GM19328 (cell line): ENCODE data around the gene REC8.
A peak's percentile ranks its signal among the peaks of the same experiment; 100 is the strongest.
"Not testable (repeated sequence)": the region's sequence is repeated elsewhere in the genome, so short reads cannot be mapped to it uniquely, and the experiment has no call there.

Source experiments
- ATAC-seq: cut with Tn5 transposase; IDR thresholded peaks from one replicate; pipeline ENCODE4 v1.9.1; 2021; ENCODE audit warnings: mild to moderate bottlenecking, moderate library complexity; ENCODE audit not compliant: unreplicated experiment

Gene REC8

DNA sequence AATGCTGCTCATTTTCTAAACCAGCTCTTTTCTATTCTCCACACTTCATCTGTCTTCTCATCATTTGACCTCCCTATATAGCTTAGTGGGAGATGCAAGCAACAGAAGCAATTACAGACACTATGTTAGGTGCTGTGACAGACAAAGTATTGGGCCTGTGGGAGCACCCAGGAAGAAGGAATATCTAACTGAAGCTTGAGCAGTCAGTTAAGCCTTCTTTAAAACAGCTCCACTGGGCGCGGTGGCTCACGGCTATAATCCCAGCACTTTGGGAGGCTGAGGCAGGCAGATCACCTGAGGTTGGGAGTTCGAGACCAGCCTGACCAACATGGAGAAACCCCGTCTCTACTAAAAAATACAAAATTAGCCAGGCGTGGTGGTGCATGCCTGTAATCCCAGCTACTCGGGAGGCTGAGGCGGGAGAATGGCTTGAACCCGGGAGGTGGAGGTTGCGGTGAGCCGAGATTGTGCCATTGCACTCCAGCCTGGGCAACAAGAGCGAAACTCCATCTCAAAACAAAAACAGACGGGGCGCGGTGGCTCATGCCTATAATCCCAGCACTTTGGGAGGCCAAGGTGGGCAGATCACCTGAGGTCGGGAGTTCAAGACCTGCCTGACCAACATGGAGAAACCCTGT lies 31.5 kb downstream of the REC8 start:
- ATAC-seq: not testable (repeated sequence)

DNA sequence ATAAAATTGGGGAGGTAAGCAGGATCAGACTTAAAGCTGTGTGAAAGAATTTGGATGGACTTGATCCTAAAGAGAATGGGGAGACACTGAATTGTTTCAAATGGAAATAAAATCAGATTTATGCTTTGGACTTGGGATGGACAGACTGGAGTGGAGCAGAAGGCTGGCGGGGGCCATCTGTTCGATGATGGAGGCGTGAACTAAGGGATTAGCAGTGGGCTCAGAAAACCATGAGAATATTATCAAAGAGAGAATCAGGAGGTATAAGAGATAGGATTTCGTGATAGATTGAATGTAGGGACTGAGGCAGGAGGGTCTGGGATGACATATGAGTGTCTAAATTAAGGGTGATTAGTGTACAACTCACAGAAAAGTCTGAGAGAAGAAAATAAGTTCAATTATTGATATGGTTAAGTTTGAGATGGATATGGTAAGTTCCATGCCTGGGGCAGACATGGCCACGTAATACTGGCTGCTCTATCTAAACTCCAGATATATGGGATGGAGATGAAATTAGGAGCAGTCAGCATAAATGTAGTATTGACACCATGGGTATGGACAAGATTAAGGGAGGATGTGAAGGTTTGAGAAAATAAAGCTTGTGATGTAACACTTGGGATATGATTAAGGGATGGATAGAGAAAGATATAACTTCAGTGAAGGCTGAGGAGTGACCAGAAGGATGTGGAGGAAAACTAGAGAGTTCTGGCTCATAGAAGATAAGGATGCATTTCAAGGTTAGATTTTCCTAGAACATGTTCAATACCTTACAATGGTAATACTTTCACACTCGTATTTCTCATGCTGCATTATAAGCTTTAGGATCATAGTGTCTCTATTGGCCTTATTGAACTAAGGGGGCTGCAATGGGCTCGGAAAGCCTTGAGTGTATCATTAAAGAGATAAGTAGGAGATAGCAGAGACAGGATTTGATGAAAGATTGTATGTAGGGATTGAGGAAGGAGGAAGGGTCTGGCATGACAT lies 32.6 kb downstream of the REC8 start:
- no peak for ATAC-seq

DNA sequence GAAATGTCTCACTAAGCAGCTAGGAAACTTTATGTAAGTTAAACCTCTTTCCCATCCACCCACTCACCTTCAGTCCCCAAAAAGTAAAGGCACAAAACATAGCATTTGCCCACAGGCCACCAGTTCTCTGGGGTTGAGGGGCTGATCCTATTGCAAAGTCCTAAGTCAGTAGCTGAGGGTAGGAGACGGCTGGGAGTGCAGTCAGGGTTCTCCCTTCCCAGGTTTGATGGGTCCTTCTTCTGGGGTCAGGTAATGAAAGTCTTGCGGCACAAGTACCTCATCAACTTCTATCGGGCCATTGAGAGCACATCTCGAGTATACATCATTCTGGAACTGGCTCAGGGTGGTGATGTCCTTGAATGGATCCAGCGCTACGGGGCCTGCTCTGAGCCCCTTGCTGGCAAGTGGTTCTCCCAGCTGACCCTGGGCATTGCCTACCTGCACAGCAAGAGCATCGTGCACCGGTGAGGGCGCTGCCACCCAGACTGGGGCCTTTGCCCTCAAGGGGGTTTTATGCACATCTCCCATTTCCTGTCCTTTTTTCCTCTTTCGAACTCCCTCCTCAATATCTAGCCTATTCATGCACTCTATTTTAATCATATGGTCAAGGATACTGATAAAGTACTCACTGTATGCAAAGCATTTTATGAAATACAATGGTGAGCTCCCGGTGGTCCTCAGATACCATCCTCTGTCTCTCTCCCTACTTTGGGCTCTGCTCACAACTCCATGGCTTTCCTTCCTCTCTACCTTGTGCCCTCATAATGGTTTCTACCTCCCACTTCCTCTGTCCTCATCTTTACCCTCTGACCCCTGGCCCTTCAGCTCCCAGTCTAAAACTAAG lies 34.6 kb downstream of the REC8 start:
- ATAC-seq: no peak

DNA sequence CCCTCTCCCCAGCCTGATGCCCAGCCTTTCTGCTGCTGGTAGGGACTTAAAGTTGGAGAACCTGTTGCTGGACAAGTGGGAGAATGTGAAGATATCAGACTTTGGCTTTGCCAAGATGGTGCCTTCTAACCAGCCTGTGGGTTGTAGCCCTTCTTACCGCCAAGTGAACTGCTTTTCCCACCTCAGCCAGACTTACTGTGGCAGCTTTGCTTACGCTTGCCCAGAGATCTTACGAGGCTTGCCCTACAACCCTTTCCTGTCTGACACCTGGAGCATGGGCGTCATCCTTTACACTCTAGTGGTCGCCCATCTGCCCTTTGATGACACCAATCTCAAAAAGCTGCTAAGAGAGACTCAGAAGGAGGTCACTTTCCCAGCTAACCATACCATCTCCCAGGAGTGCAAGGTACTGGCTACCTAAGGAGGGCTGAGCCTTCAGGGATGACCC lies 35.2 kb downstream of the REC8 start:
- no peak for ATAC-seq

DNA sequence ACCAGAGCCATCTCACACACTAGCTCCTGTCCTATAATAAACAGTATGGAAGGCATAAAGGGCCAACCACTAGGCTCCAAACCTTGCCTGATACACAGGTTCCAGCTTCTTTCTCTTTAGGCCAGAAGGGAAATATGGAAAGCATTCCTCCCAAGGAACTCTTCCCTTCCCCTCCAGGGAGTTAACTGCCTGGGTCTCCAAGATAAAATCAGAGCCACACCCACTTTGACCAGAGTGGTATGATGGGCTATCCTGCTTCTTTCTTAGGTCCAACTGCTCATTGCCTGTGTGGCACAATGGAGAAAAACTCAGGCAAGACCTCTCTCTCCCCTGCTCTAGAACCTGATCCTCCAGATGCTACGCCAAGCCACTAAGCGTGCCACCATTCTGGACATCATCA lies 35.7 kb downstream of the REC8 start:
- no peak for ATAC-seq

DNA sequence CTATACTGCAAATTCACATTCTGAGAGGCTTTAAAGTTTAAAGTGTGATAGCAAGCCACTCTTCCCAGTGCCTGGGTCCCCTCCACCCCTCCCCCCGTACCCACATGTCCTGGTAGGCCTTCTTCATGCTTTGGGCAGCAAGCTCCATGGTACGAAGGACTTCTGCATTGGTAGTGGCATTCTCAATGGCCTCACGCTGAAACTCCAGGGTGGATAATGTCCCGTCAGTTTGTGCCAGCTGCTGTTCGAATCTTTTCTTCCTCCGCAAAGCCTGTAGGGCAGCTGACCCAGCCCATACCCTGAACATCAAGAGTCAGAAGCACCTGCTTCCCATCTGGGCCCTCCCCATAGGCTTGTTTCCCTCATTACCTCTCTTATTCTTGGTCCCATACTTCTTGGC lies 39.4 kb downstream of the REC8 start:
- ATAC-seq: no peak

DNA sequence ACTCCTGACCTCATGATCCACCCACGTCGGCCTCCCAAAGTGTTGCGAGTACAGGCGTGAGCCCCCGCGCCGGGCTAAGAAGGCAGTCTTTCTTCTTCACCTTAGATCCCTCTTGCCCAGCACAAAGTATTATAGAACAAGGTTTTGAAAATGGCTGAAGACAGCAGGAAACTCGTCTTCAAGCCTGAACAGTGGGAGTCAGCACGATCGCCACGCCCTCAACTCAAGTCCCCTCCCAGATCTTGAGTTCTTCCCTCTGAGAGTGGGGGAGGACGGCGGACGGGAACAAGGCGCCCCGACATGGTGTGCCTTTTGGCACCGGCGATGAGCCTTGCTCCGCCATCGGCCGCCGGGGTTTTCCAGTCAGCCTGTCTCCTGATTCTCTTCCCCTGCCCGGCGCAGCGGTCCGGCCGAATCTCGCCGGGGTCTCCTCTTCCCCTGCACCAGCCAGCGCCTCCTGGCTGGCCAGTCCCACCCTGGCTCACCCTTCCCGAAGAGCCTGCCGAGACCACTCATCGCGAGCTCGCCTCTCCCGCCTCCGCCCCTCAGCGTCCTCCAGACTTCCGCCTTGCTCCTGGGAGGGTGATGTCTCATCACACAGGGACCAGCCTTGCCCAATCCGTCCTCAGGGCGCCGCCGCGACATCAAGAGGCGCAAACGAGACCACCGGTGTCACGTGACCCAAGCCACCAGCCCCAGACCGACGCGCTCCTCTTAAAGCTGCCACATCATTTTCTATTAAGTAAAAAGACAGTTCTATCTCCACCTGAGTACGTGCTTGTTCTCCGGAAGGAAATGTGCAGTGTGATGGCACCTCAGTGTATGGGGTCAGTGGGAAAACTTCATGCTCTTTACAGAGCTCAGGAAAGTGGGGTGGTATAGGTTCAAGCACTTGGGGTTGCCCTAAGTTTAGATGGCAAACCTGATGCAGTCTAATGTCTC lies 41.3 kb downstream of the REC8 start, which contains the start of gene CHMP4A:
TSS of gene CHMP4A (minus strand) at position 565 of the 942 bp plus-strand sequence. CDS start at position 516, 49 bp downstream.
- ATAC-seq: peak; percentile 66

DNA sequence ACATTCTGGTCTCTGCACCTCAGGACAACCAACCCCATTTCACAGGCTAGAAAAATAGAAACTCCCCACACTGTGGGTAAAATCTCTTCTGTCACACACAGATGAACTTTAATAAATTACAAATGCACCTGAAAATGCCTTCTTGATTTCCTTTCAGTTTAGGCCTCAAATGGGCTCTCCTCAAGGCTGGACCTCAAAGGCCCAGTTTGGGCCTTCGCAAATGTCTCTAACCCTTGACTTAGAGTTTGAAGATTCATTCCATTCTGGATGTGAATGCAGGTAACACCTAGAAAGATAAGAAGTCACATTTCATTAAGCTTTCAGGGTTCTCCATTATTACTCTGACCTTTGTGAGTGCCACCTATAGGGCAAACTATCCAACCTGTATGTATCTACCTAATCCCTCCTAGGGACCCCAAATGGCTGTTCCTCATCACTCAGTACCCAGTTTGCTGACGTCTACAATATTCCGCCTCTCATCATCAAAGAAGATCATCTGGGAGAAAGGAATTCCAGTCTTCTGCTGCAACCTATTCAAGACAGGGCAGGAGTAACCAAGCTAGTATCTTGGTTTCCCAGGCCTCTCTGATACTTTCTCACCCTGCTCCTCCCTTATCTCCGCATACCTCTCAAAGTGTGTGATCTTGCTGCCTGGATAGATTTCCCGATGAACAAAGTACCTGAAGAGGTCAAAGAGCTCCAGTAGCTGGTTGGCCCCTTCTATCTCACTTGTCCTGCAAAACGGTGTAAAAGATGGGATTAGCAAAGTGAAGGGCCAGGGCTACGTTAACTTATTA lies 42.2 kb downstream of the REC8 start:
- ATAC-seq: no peak

DNA sequence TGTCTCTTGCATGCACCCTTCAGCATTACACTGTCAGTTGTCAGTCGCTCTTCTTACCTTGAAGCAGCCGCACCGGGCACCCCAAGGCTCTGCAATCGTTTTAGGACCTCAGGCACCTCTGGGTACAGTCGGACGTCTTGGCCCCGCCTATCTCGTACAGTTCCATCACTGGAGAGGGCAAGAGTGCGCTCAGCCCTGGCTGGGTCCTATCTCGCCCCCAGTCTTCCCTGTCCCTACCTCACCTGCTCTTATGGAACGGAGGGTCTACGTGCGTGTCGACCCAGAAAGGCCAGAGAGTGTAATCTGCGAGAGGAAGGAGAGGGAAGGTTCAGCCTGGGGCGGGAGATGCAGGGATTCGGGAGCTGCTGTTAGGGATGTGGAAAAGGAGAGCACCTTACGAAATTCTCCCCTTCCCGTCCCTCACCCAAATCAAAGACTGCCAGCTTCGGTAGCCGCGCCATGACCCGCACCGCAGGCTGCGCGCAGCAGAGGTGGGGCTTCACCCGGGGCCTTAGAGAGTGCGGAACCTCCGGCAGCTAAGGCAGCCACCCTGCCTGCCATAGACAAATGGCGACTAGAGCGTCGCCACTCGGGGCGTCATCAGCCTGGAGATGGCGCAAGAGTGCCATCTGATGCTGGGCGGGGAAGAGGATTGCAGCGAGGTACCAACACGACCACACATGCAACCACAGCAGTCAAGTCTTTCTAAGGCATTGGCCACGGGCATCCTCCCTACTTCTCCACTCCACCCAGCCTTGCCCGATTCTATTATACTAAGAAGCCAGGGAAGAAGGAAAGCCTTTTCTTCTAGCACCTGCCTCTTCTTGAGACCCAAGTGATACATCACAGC lies 43.8 kb downstream of the REC8 start, which contains the start of gene MDP1:
TSS of gene MDP1 (minus strand) at position 572 of the 850 bp plus-strand sequence. CDS start at position 461, 111 bp downstream.
- peak; percentile 49 for ATAC-seq

DNA sequence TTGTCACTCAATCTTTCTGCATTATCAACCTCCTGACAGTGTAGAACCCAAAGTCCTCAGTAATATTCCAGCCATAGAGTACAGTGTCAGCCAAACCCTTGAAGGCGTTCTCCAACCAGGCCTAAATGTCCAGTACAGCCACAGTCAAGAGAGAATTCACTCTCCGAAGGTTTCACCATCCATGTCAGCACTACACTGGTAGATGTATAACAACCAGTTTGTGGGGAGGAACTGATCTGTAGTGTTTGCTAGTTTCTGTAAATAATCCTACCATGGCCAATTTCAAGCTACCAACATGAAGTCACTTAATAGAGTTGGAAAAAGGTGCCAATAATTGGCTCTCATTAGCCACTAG lies 44.4 kb downstream of the REC8 start:
- ATAC-seq: no peak

DNA sequence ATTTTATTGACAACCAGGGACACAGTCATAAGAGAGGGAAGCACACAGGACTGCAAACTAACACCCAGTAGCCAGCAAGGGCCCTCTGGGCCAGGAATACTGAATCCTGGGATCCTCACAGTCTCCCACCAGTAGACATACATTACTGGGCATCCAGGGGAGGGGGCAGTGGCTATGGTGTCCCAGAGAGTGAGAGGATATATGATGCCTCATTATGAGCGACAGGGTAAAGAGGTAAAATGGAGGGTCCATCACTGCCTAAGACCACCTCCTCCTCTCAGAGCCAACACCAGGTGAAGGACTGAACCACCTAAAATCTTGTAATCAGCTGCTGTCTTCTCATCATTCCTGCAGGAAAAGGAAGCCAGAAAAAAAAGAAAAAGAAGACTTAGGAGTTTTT lies 45.0 kb downstream of the REC8 start:
- ATAC-seq: not testable (repeated sequence)

DNA sequence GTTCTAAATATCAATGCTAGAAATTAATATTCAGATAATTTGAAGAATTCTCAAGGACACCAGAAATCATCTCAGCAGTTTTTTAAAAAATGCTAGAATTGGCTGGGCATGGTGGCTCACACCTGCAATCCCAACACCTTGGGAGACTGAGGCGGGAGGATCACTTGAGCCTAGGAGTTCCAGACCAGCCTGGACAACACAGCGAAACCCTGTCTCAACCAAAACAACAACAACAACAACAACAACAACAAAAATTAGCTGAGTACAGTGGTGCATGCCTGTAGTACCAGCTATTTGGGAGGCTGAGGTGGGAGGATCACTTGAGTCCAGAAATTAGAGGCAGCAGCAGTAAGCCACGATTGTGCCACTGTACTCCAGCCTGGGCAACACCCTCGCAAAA lies 47.2 kb downstream of the REC8 start:
- no peak for ATAC-seq

DNA sequence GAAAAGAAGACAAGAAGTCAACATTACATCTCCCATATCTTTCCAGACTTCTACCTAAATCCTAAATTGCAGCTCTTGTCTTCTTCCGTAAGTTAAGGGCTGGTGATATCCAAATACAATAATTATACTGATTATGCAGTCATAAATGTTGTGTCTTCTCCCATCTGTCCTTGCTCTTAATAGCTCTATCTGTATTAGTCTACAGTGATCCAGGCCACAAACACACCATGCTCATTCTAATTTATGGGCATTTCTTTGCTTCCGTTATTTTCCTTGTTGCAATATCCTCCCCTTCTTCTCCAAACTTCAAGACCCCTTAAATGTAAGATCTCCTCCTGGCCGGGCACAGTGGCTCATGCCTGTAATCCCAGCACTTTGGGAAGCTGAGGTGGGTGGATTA lies 47.6 kb downstream of the REC8 start:
- no peak for ATAC-seq

DNA sequence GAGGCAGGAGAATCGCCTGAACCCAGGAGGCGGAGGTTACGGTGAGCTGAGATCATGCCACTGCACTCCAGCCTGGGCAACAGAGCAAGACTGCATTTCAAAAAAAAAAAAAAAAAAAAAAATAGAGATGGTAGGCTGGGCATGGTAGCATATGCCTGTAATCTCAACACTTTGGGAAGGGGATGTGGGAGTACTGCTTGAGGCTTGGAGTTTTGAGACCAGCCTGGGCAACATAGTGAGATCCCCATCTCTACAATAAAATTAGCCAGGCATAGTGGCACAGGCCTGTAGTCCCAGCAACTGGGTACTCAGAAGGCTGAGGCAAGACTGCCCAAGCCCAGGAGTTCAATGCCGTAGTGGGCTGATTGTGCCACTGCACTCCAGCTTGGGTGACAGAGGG lies 51.1 kb downstream of the REC8 start:
- ATAC-seq: not testable (repeated sequence)

DNA sequence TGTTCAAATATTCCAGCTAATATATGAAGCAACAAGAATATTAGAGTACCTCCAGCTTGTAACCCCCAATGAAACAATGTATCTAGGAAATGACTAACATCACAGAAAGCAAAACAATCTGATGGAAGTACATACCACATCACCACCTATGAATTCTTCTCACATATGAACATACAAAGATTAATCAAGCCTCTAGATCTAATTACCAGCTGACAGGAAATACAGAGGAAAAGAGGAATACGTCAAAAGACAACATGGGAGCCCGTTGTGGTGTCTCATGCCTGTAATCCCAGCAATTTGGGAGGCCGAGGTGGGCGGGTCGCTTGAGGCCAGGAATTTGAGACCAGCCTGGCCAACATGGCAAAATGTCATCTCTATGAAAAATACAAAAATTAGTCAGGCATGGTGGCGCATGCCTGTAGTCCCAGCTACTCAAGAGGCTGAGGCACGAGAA lies 52.8 kb downstream of the REC8 start:
- ATAC-seq: no peak

DNA sequence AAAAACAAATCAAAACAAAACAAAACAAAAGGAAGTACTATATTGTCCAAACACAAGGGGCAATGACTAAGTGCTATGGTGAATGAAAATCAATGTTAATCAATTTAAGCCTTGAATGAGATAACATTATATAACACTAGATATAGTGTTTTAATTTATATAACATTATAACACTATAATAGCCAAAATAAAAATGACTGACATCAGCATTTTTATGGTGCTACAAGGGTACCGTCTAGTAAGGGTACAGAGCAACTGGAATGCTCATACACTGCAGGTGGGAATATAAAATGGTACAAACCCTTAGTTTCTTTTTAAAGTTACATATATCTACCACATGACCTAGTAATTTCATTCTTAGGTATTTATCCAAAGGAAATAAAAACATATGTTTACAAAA lies 54.6 kb downstream of the REC8 start:
- ATAC-seq: no peak

DNA sequence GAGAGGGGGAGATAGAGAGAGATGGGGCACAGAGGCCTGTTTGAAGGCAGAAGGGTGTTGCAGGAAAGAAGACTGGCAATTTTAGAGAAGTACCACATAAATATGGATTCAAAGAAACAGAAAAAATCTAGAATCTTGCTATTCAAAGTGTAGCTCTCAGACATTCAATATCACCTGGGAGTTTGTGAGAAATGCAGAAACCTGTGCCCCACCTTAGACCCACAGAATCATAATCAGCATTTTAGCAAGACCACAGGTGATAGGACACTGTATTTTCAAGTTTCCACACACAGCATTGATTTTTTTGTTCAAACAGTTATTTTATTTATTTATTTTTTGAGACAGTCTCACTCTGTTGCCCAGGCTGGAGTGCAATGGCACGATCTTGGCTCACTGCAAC lies 57.0 kb downstream of the REC8 start:
- no peak for ATAC-seq
